Jurkat, Clone E6-1 (cell line): Measurements from ENCODE around the gene PPP2R3A. TPM values are rescaled to one million over a fixed set of nuclear protein-coding genes. Genes with fewer than 3 reads are reported as not detected.
"Not testable (repeated sequence)": the region's sequence is repeated elsewhere in the genome, so short reads cannot be mapped to it uniquely, and the experiment has no call there.

Source experiments
- DNase-seq: peaks from one replicate; pipeline ENCODE4 v3.0.0-alpha.2; 2011; ENCODE audit warnings: low read depth, low spot score
- H3K4me3 ChIP-seq: 2 replicates; pipeline ENCODE4 v1.5.1; 2011; ENCODE audit warnings: mild to moderate bottlenecking, low read length, control low read depth, moderate library complexity
- polyA plus RNA-seq: library from polyadenylated mRNA; unstranded; fragments of >200 nt; gene quantifications from one replicate; pipeline ENCODE4 v1.2.1, GENCODE V29; 2012; ENCODE audit warnings: missing spikeins; ENCODE audit not compliant: insufficient read length, insufficient read depth

Gene PPP2R3A, protein sequence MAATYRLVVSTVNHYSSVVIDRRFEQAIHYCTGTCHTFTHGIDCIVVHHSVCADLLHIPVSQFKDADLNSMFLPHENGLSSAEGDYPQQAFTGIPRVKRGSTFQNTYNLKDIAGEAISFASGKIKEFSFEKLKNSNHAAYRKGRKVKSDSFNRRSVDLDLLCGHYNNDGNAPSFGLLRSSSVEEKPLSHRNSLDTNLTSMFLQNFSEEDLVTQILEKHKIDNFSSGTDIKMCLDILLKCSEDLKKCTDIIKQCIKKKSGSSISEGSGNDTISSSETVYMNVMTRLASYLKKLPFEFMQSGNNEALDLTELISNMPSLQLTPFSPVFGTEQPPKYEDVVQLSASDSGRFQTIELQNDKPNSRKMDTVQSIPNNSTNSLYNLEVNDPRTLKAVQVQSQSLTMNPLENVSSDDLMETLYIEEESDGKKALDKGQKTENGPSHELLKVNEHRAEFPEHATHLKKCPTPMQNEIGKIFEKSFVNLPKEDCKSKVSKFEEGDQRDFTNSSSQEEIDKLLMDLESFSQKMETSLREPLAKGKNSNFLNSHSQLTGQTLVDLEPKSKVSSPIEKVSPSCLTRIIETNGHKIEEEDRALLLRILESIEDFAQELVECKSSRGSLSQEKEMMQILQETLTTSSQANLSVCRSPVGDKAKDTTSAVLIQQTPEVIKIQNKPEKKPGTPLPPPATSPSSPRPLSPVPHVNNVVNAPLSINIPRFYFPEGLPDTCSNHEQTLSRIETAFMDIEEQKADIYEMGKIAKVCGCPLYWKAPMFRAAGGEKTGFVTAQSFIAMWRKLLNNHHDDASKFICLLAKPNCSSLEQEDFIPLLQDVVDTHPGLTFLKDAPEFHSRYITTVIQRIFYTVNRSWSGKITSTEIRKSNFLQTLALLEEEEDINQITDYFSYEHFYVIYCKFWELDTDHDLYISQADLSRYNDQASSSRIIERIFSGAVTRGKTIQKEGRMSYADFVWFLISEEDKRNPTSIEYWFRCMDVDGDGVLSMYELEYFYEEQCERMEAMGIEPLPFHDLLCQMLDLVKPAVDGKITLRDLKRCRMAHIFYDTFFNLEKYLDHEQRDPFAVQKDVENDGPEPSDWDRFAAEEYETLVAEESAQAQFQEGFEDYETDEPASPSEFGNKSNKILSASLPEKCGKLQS (N-terminal part only)
- polyA plus RNA-seq, result 0.63 TPM

DNA sequence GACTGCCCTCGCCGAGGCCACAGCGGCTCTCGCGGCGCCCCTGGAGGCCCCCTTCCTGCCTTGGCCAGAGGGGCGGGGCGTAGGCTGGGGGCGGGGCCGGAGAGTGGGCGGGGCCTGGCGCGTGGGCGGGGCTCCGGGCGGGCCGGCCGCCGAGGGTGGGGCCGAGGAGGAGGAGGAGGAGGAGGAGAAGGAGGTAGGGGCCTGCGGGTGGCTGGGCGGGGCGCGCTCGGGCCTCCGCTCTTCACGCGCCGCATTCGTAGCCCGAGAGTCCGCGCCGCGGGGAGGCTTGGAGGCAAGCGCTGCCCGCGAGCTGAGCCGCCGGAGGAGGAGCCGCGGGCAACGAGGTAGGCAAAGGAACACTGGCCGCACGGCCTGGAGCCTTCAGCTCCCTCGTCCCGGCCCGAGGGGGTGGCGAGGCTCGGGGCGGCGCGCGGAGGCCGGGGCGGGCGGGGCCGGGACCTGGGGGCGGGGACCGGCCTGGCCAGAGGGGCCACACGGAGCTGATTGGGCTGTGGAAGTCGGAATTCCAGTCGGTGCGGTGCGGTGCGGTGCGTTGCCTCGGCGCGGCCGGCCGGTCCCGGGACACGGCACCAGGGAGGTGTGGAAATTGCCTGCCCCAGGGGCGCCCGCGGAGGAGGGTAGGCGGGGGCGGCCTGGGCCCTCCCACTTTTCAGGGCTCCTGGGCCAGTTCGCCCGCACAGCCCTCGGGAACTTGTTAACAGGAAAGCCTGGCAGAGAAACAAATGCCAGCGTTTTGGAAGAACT, at the start of gene PPP2R3A:
Gene PPP2R3A (plus strand): TSS at position 223 of the 765 bp plus-strand sequence. CDS start 35,771 bp downstream, outside the sequence.
- peak; percentile 28 for DNase-seq
- H3K4me3 ChIP-seq, result peak within 1 kb of the TSS; percentile 53

DNA sequence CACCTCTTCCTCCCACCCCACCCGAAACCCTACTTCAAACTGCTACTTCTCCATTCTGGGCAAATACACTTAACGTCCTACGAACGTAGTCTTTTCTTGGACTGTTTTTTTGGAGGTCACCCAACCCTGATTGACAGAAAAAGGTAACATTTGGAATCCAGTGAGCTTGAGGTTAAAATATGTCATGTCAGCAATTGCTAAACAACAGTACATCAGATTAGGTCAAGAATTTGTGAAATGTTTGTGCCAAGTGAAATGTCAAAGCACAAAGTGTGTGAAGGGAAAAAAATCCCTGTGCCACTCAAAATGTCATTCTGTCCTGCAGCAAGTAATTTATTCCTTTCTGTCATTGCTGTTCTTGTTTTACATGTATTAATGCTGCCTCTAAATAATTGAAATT, 49.2 kb upstream of the PPP2R3A start:
- no peak overlapping the region for H3K4me3 ChIP-seq
- no peak for DNase-seq

DNA sequence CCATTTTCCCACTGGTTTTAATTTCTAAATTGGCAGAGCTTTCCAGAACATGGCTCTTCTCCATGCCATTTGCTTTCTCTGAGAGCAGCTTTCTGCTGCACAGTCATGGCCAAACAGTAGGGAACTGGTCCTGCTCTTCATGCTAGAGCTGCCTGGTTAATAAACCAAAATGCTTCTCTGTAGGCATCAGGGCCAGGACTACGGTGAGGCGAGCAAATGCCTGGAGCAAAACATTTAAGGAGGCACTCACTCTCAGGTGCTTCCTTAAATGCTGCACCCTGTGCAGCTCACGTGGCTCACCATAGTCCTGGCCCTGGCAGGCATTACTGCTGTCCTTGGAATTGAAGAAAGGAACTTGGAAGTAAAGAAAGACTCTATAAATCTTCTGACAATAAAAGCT, 48.5 kb upstream of the PPP2R3A start:
- H3K4me3 ChIP-seq, result no peak overlapping the region
- DNase-seq, result no peak

DNA sequence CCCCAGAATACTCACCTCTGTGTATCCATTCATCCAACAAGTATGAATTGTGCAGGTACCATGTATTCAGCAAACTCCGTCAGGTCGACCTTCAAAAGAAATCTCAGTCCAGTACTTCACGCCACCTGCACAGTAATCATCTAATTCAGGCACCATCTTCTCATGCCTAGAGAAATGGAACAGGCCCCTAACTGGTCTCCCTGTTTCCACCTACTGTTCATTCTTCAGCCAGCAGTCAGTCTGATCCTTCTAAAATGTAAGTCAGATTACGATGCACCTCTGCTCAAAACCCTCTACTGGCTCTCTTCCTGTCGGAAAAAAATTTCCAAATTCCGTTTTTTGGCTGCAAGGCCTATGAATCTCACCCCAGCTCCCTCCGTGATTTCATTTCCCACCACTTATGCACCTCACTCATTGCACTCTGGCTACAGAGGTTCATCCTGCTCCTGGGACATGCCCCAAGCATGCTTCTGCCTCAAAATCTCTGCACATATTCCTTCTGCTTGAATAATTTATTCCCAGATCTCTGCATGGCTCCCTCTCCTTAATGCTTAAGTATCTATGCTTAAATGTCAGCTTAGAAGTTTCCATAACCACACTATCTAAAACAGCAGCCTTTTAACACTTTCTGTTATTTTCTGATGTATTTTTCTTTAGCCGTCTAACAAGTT, 47.5 kb upstream of the PPP2R3A start:
- no peak for DNase-seq

DNA sequence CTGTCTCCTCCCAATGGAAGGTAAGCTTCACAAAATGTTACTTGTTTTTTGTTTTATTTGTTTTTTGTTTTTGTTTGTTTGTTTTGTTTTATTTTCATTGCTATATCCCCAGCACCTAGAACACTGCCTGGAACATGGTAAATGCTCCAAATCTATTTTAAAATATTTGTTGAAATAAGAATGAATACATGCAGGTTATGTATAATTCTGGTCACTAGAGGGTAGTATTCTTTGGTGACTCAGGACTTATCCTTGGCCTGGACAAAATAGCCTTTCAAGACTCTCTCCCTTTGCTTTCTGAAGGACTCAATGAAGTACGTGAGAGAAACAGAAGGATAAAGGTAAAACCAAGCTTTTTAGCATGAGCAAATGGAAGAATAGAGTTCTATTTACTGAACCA, 46.9 kb upstream of the PPP2R3A start:
- no peak for DNase-seq
- no peak overlapping the region for H3K4me3 ChIP-seq

More for the DNA sequence above, 47.5 kb upstream of the PPP2R3A start:
- no peak overlapping the region for H3K4me3 ChIP-seq

DNA sequence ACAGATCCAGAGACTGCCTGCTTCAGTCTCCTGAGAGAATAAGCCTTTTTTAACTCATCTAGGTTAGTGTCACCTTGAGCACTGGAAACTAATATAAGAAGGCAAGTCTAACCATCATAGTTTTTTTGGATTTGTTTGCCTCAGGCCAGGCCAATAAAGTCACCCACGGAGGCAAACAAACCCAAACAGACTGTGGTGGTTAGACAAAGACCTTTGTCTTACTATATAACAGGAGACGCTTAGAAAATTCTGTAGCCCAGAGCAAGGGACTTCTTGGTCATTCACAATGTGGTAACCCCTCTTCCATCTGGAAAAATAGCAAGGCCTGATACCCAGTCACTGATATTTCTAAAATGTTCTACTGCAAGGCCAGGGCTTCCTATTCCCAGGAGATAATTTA, 45.3 kb upstream of the PPP2R3A start:
- H3K4me3 ChIP-seq, result no peak overlapping the region
- no peak for DNase-seq

DNA sequence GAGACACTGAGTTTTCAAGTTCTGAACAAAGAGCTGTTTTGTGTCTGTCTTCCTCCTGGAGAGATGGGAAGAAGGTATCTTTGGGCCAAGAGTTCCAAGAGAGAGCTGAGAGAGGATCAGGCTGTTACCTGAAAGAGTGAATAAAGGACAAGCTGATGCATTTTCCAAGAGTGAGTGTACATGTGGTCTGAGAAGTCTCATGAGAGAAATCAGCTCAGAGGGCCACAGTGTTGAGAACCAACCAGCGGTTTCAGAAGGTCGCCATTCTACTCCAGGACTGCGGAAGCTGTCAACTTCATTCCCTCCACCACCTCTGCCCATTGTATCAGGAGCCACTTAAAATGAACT, 42.7 kb upstream of the PPP2R3A start:
- DNase-seq, result no peak
- no peak overlapping the region for H3K4me3 ChIP-seq

DNA sequence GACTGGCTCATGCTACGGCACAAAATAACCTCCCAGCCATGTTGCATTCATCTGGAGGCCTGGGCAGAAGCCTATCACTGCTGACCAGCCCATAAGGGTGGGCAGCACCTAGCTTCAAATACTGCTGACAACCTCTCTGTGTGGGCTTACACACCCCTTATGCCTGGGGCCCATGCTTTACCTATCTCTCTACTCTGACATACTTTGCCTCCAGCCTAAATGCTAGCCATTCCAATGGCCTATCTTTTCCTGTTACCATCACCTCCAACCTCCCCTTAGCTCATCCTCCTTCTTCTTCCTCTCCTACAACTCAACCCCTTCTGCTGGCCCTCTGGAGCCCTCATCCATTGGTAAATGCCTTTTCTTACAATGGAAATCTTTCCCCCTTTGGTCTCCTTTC, 41.0 kb upstream of the PPP2R3A start:
- no peak overlapping the region for H3K4me3 ChIP-seq
- DNase-seq, result no peak

DNA sequence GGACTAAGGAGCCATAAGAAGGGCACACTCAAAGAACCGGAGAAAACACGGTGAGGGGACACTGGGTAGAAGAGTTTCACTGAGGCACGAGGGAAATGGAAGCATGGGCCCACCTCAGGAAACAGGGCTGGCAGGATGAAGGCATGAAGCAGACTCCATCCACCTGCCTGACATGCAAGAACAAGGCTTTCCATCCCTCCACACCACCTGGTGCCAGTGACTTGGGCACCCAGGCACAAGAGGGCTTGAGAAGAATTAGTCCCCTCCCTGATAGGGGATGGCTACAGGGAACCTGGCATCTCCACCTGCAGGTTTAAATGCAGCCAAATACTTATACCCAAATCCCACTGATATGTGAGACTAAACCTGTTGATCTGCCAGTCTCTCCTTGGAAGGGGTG, 38.9 kb upstream of the PPP2R3A start:
- H3K4me3 ChIP-seq, result no peak overlapping the region
- no peak for DNase-seq

DNA sequence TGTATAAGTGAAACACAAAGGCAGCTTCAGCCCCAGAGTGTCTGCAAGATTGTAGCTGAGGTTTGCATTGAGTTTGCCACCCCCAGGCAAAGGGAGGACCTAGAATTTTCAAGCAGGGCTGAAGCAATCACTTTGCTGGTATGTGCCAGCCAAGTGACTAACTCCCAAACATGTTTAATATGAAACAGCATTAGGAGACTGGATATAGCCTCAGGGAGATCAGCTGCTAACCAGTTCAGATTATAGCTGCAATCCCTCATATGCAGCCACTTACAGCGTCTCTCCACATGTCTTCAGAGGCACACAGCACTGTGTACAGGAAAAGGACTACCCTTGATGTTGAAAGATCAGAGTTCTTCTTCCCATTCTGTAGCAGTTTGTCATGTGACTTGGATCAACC, 38.4 kb upstream of the PPP2R3A start:
- H3K4me3 ChIP-seq, result no peak overlapping the region
- no peak for DNase-seq

DNA sequence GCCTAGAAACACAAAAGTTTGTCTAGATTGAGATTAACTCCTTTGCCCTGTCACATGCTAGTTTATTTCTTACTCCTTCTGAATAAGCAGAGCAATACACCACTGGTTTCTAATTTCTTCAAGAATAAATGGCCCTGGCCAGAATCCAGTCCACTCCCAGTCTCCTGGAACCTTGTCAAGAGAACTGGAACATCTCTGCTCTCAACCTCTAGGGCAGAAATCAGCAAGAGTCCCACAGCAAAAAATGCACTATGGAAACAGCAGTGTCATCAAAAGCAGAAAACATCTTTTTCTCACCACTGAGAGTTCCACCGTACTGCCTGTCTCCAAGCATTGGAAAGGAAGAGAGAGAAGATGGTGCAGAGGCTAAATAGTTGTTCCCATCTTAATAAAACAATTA, 35.9 kb upstream of the PPP2R3A start:
- no peak overlapping the region for H3K4me3 ChIP-seq
- DNase-seq, result no peak

DNA sequence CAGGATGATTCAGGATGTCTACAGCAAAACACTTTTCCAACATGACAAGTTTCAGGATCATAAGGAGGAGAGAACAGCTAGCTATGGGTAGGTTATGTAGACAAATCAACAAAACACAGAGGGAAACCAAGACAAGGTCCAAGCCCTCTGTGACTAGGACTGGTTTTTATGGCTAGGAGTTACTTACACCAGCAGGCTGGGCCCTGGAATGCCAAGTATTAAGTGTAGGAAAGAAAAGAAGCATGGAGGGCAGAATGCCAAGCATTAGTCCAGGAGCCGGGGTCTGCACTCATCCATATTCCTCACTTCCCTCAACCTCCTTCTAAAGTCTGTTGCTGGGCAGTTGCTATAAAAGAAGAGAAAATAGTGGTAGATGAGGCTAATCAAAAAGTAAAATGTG, 35.3 kb upstream of the PPP2R3A start:
- no peak overlapping the region for H3K4me3 ChIP-seq
- DNase-seq, result no peak

DNA sequence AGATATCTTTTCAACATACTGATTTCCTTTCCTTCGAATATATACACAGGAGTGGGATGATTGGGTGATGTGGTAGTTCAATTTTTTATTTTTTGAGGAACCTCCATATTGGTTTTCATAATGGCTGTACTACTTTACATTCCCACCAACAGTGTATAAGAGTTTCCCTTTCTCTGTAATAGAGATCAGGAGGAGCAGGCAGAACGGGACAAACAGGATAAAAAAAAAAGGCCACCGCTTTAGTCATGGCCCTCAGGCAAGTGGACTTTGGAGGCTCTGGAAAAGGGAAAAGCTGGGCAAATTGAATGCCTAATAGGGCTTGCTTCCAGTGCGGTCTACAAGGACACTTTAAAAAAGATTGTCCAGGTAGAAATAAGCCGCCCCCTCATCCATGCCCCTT, 30.4 kb upstream of the PPP2R3A start:
- H3K4me3 ChIP-seq, DNase-seq: not testable (repeated sequence)

DNA sequence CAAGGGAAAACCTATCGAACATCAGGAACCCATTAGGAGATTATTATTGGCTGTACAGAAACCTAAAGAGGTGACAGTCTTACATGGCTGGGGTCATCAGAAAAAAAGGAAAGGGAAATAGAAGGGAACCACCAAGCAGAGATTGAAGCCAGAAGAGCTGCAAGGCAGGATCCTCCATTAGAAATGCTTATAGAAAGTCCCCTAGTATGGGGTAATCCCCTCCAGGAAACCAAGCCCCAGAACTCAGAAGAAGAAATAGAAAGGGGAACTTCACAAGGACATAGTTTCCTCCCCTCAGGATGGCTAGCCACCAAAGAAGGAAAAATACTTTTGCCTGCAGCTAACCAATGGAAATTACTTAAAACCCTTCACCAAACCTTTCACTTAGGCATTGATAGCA, 27.8 kb upstream of the PPP2R3A start:
- H3K4me3 ChIP-seq, DNase-seq: not testable (repeated sequence)

DNA sequence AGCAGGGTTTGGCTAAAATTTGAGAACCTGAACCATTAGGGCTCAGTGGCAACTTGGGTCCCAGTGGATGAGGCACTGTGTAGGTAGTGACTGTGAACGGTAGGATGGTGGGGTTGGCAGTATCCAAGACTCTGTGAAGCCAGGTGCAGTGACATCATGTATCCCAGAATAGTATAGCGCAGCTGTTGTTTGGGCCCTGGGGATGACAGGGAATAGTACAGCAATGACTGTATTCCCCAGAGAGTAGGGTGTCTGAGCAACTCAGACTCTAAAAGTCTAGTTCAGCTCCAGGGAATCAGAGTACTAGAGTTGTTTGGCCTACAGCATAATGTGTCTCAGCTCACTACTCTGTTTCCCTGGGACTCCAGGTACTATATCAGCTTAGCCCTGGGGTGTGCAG, 20.7 kb upstream of the PPP2R3A start:
- no peak for DNase-seq
- no peak overlapping the region for H3K4me3 ChIP-seq

DNA sequence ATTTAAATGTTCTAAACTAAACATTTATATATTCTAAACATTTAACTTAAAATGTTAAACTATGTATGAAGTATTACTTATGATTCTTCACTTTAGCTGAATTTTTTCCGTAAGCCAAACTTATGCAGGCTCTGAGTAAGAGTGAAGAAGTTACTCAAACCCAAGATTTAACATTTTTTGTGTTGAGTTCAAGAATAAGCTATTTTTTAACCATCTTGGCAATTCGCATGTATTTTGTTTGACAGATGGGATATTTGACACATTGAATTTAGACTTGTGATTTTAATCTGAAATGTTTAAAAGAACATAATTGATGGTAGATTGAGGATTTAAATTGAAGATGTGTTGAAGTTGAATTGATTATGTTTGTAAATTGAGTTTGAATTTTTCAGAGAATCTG, 14.6 kb upstream of the PPP2R3A start:
- H3K4me3 ChIP-seq, result no peak overlapping the region
- no peak for DNase-seq

DNA sequence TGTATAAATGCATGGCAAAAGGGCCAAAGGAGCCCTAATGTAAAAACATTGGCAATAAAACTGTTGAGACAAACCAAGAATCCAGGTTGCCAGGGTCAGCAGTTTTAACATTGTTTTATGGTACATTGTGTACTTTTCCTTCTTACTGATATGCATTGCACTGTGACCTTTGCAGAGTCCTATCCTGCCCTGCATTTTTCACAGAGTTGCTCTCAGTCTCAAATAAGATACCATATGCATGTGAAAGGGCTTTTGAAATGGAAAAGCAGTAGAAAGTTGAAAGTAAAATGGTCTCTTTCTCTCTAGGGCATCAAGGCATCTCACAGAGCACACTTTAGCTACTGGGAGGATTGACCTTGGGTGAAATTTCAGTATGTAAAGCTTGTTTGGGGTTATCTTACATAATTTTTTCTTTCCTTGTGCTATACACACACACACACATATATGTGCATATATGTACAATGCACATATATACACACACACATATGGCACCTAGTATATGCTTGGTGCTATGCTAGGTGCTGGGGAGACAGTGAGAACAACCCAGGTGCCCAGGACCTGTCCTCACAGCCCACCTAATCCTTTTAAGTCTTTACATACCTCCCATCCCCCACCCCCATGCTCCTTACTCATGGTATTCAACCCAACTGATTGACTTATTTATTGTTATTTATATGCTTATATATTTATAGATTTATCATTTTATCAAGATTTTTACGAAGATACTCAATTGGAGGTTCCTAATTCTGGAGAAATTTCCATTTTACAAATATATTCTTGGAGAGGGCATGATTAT, 1.2 kb upstream of the PPP2R3A start:
- DNase-seq, result no peak
- H3K4me3 ChIP-seq, result no peak overlapping the region

DNA sequence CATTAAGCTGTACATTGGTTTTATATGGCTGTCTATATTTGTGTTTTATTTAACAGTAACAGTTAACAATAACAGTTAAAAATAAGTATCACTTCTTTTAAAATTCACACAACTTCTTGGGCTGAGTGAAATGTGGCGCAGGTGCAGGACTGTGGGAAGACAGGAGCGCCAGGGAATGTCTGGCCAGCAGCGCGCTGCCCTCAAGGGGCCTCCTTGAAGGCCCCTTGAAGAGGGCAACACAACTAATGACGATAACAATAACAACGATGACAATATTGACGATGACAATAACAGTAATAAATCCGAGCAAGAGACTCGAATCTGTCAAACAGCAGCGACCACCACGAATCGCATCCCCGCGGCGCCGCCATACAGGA, 411 bp upstream of the PPP2R3A start:
- no peak overlapping the region for H3K4me3 ChIP-seq
- no peak for DNase-seq
